ENCODE measurements around the gene MALAT1. TPM values are rescaled to one million over a fixed set of nuclear protein-coding genes. Genes with fewer than 3 reads are reported as not detected.

MALAT1 gene
- total RNA-seq, 4 donors from 2014 or later: 1,739 to 13,677 (median 9,435) TPM

GRCh38 chr11:65499713-65500386 lies 1.0 kb downstream of the MALAT1 start:
- peaks cover 9 to 44% (median 33%) of the 10 kb centered on the region in 3 donors for H3K36me3 ChIP-seq

DNA sequence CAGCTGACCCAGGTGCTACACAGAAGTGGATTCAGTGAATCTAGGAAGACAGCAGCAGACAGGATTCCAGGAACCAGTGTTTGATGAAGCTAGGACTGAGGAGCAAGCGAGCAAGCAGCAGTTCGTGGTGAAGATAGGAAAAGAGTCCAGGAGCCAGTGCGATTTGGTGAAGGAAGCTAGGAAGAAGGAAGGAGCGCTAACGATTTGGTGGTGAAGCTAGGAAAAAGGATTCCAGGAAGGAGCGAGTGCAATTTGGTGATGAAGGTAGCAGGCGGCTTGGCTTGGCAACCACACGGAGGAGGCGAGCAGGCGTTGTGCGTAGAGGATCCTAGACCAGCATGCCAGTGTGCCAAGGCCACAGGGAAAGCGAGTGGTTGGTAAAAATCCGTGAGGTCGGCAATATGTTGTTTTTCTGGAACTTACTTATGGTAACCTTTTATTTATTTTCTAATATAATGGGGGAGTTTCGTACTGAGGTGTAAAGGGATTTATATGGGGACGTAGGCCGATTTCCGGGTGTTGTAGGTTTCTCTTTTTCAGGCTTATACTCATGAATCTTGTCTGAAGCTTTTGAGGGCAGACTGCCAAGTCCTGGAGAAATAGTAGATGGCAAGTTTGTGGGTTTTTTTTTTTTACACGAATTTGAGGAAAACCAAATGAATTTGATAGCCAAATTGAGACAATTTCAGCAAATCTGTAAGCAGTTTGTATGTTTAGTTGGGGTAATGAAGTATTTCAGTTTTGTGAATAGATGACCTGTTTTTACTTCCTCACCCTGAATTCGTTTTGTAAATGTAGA lies 1.7 kb downstream of the MALAT1 start:
- peaks cover 15 to 44% (median 21%) of the 10 kb centered on the region in 3 donors for H3K4me1 ChIP-seq
- H3K4me3 ChIP-seq: peak overlapping the region; percentile 47 to 96 (median 76)
- peaks cover 16 to 52% (median 40%) of the 10 kb centered on the region in 3 donors for H3K36me3 ChIP-seq
- peak in 3 of 4 donors; percentile 13 to 68 (median 55) for TF ChIP-seq POLR2A (IDR thresholded peaks at IDR 0.05)
- TF ChIP-seq CTCF (IDR thresholded peaks at IDR 0.05): peak in 1 of 6 experiments; percentile 21
- DNase-seq: no peak
- intact Hi-C loops (cut with DNase I): no loop called here
- no peaks in the 10 kb centered on the region for H3K27me3 ChIP-seq
- peak overlapping the region; percentile 95 to 100 (median 98) for H3K27ac ChIP-seq
- H3K9me3 ChIP-seq: no peaks in the 10 kb centered on the region
- 0% methylated on average over 20 of the region's 20 CpGs for WGBS, 2 donors

More at GRCh38 chr11:65499713-65500386, 1.0 kb downstream of the MALAT1 start:
- H3K9me3 ChIP-seq: no peaks in the 10 kb centered on the region
- intact Hi-C loops (cut with DNase I): loop anchor here (2.0 kb wide), 1 partner anchor 77 kb away; the partner anchor contains the start of gene NEAT1
- H3K27me3 ChIP-seq: no peaks in the 10 kb centered on the region
- H3K4me1 ChIP-seq: peaks cover 19 to 44% (median 21%) of the 10 kb centered on the region in 3 donors
- no peak for DNase-seq
- WGBS, 2 donors: 0 to 1% methylated on average over 3 of the region's 3 CpGs
- peak overlapping the region; percentile 95 to 100 (median 98) for H3K27ac ChIP-seq
- H3K4me3 ChIP-seq: peak overlapping the region; percentile 47 to 96 (median 76)
- no peak for TF ChIP-seq CTCF (IDR thresholded peaks at IDR 0.05)
- TF ChIP-seq POLR2A (IDR thresholded peaks at IDR 0.05): no peak

DNA sequence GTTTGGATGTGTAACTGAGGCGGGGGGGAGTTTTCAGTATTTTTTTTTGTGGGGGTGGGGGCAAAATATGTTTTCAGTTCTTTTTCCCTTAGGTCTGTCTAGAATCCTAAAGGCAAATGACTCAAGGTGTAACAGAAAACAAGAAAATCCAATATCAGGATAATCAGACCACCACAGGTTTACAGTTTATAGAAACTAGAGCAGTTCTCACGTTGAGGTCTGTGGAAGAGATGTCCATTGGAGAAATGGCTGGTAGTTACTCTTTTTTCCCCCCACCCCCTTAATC lies 2.3 kb downstream of the MALAT1 start:
- H3K27me3 ChIP-seq: no peaks in the 10 kb centered on the region
- peaks cover 16 to 57% (median 43%) of the 10 kb centered on the region in 3 donors for H3K36me3 ChIP-seq
- H3K4me3 ChIP-seq: peak overlapping the region; percentile 47 to 96 (median 76)
- TF ChIP-seq CTCF (IDR thresholded peaks at IDR 0.05) (no peak), POLR2A (IDR thresholded peaks at IDR 0.05) (peak in 1 of 4 donors; percentile 15)
- peaks cover 9 to 44% (median 19%) of the 10 kb centered on the region in 3 donors for H3K4me1 ChIP-seq
- H3K9me3 ChIP-seq: no peaks in the 10 kb centered on the region
- H3K27ac ChIP-seq: peak overlapping the region; percentile 95 to 100 (median 98)
- intact Hi-C loops (cut with DNase I): no loop called here
- no peak for DNase-seq
- WGBS, 2 donors: 0% methylated on average over 2 of the region's 2 CpGs

GRCh38 chr11:65501472-65502273 lies 2.8 kb downstream of the MALAT1 start:
- Histone ChIP-seq H3K9me3 (no peaks in the 10 kb centered on the region), H3K27me3 (no peaks in the 10 kb centered on the region), H3K4me1 (peaks cover 4 to 44% (median 18%) of the 10 kb centered on the region in 3 donors), H3K4me3 (peak overlapping the region; percentile 47 to 96 (median 76)), H3K27ac (peak overlapping the region; percentile 95 to 100 (median 98)), H3K36me3 (peaks cover 16 to 63% (median 43%) of the 10 kb centered on the region in 3 donors)
- 0% methylated on average over 3 of the region's 3 CpGs for WGBS, 2 donors
- peak in 1 of 6 experiments; percentile 12 for TF ChIP-seq CTCF (IDR thresholded peaks at IDR 0.05)
- TF ChIP-seq POLR2A (IDR thresholded peaks at IDR 0.05): peak in 3 of 4 donors; percentile 8 to 47 (median 15)
- DNase-seq: no peak
- intact Hi-C loops (cut with DNase I): no loop called here

Data from esophagus squamous epithelium (tissue), 5 donors.